Fibroblast of peridontal ligament (primary cell): ENCODE data around the gene CCDC121.
"Not testable (repeated sequence)": the region's sequence is repeated elsewhere in the genome, so short reads cannot be mapped to it uniquely, and the experiment has no call there.

Source experiments
- DNase-seq: peaks from one replicate; pipeline ENCODE4 v3.0.0-alpha.2; 2010; ENCODE audit errors: extremely low read depth

Gene CCDC121

GRCh38 chr2:27638037-27638637 is 9.3 kb upstream of the CCDC121 start:
- DNase-seq, result peak; percentile 50

- no peak for DNase-seq
Observed at GRCh38 chr2:27636766-27637165, 8.0 kb upstream of the CCDC121 start.

GRCh38 chr2:27634291-27634690 is 5.5 kb upstream of the CCDC121 start:
- DNase-seq, result no peak

GRCh38 chr2:27630257-27630656 is 1.4 kb upstream of the CCDC121 start:
- DNase-seq, result not testable (repeated sequence)

- peak; percentile 81 for DNase-seq
Observed at GRCh38 chr2:27627963-27628766, 647 bp downstream of the CCDC121 start.

GRCh38 chr2:27626921-27627320 is 1.9 kb downstream of the CCDC121 start:
- not testable (repeated sequence) for DNase-seq

- not testable (repeated sequence) for DNase-seq
Observed at GRCh38 chr2:27626323-27626722, 2.5 kb downstream of the CCDC121 start.

GRCh38 chr2:27624943-27625342 is 3.9 kb downstream of the CCDC121 start:
- DNase-seq, result no peak

- DNase-seq, result peak; percentile 78
Observed at GRCh38 chr2:27622921-27623384, 5.9 kb downstream of the CCDC121 start.

GRCh38 chr2:27621524-27621923 is 7.3 kb downstream of the CCDC121 start:
- no peak for DNase-seq

- no peak for DNase-seq
Observed at GRCh38 chr2:27615316-27615715, 13.5 kb downstream of the CCDC121 start.

- DNase-seq, result no peak
Observed at GRCh38 chr2:27613985-27614384, 14.8 kb downstream of the CCDC121 start.

- no peak for DNase-seq
Observed at GRCh38 chr2:27606611-27607010, 22.2 kb downstream of the CCDC121 start.

- no peak for DNase-seq
Observed at GRCh38 chr2:27596627-27597026, 32.2 kb downstream of the CCDC121 start.

GRCh38 chr2:27595412-27595811 is 33.4 kb downstream of the CCDC121 start:
- not testable (repeated sequence) for DNase-seq

- DNase-seq, result not testable (repeated sequence)
Observed at GRCh38 chr2:27594020-27594703, 34.6 kb downstream of the CCDC121 start.

GRCh38 chr2:27593240-27593639 is 35.6 kb downstream of the CCDC121 start:
- DNase-seq, result no peak

GRCh38 chr2:27591745-27592144 is 37.1 kb downstream of the CCDC121 start:
- DNase-seq, result peak; percentile 50

GRCh38 chr2:27588308-27588707 is 40.5 kb downstream of the CCDC121 start:
- no peak for DNase-seq

GRCh38 chr2:27587025-27587424 is 41.8 kb downstream of the CCDC121 start:
- DNase-seq, result no peak

- no peak for DNase-seq
Observed at GRCh38 chr2:27584597-27584996, 44.2 kb downstream of the CCDC121 start.

GRCh38 chr2:27583390-27583915 is 45.4 kb downstream of the CCDC121 start:
- DNase-seq, result peak; percentile 27
